IPS DF 6.9 (cell line): ENCODE results near the gene SERPIND1.

Experiments used
- DNase-seq: peaks from one replicate; pipeline ENCODE4 v3.0.0-alpha.2; 2013; ENCODE audit warnings: low read depth, low spot score
- H3K27ac ChIP-seq: one replicate; pipeline ENCODE4 v1.5.1; 2013; ENCODE audit warnings: low read length, control low read depth
- H3K27me3 ChIP-seq: 2 replicates; pipeline ENCODE4 v1.6.1; 2013; ENCODE audit warnings: mild to moderate bottlenecking, low read length; ENCODE audit not compliant: control insufficient read depth, insufficient read depth
- H3K36me3 ChIP-seq: 2 replicates; pipeline ENCODE4 v1.6.1; 2013; ENCODE audit warnings: low read length; ENCODE audit not compliant: control insufficient read depth, insufficient read depth
- H3K4me1 ChIP-seq: 2 replicates; pipeline ENCODE4 v1.6.1; 2013; ENCODE audit warnings: low read length; ENCODE audit not compliant: control insufficient read depth, insufficient read depth
- H3K4me3 ChIP-seq: 2 replicates; pipeline ENCODE4 v1.5.1; 2013; ENCODE audit warnings: mild to moderate bottlenecking, low read length
- H3K9me3 ChIP-seq: 2 replicates; pipeline ENCODE4 v1.6.1; 2013; ENCODE audit warnings: low read length, inconsistent platforms; ENCODE audit not compliant: control insufficient read depth, insufficient read depth
- WGBS: extraction: QIAGEN DNeasy Blood & Tissue Kit; methylation state at CpG from one replicate; pipeline ENCODE4 v1.1.7; 2013; ENCODE audit warnings: mixed read lengths, missing lambda C conversion rate; ENCODE audit not compliant: insufficient read length, insufficient coverage; 5-methylcytosine and 5-hydroxymethylcytosine counted together

Gene SERPIND1

GRCh38 chr22:20783844-20784723 lies 10.2 kb downstream of the SERPIND1 start:
- Histone ChIP-seq H3K27ac (no peak overlapping the region), H3K36me3 (no peaks in the 10 kb centered on the region), H3K4me3 (no peak overlapping the region), H3K4me1 (peaks cover 2% of the 10 kb centered on the region; the same call in 1 of the 2 replicates), H3K9me3 (no peaks in the 10 kb centered on the region), H3K27me3 (no peaks in the 10 kb centered on the region)
- DNase-seq, result no peak
- WGBS, result no CpG with 5 or more reads among the region's 14 CpGs

GRCh38 chr22:20785415-20785814 lies 11.5 kb downstream of the SERPIND1 start:
- no peaks in the 10 kb centered on the region for H3K27me3 ChIP-seq
- no peak for DNase-seq
- no peaks in the 10 kb centered on the region for H3K9me3 ChIP-seq
- H3K4me1 ChIP-seq, result peaks cover 2% of the 10 kb centered on the region; the same call in 1 of the 2 replicates
- H3K36me3 ChIP-seq, result no peaks in the 10 kb centered on the region
- no CpG with 5 or more reads among the region's 3 CpGs for WGBS
- no peak overlapping the region for H3K4me3 ChIP-seq
- no peak overlapping the region for H3K27ac ChIP-seq

- no peaks in the 10 kb centered on the region for H3K36me3 ChIP-seq
- H3K27me3 ChIP-seq, result no peaks in the 10 kb centered on the region
- no peak for DNase-seq
- WGBS, result no CpG with 5 or more reads among the region's 8 CpGs
- no peaks in the 10 kb centered on the region for H3K9me3 ChIP-seq
- H3K27ac ChIP-seq, result no peak overlapping the region
- H3K4me3 ChIP-seq, result no peak overlapping the region
- peaks cover 2% of the 10 kb centered on the region; the same call in 1 of the 2 replicates for H3K4me1 ChIP-seq
Observed at GRCh38 chr22:20786048-20786447, 12.1 kb downstream of the SERPIND1 start.

GRCh38 chr22:20786536-20786979 lies 12.6 kb downstream of the SERPIND1 start:
- WGBS, result no CpG with 5 or more reads among the region's 10 CpGs
- H3K36me3 ChIP-seq, result no peaks in the 10 kb centered on the region
- H3K9me3 ChIP-seq, result no peaks in the 10 kb centered on the region
- H3K27ac ChIP-seq, result no peak overlapping the region
- no peak overlapping the region for H3K4me3 ChIP-seq
- H3K4me1 ChIP-seq, result peaks cover 2% of the 10 kb centered on the region; the same call in 1 of the 2 replicates
- H3K27me3 ChIP-seq, result no peaks in the 10 kb centered on the region
- DNase-seq, result no peak

GRCh38 chr22:20787223-20787622 lies 13.3 kb downstream of the SERPIND1 start:
- Histone ChIP-seq H3K36me3 (no peaks in the 10 kb centered on the region), H3K27ac (no peak overlapping the region), H3K4me1 (peaks cover 2% of the 10 kb centered on the region; the same call in 1 of the 2 replicates), H3K4me3 (no peak overlapping the region), H3K9me3 (no peaks in the 10 kb centered on the region), H3K27me3 (no peaks in the 10 kb centered on the region)
- WGBS, result no CpG with 5 or more reads among the region's 4 CpGs
- no peak for DNase-seq

GRCh38 chr22:20787746-20788626 lies 14.1 kb downstream of the SERPIND1 start:
- no CpG with 5 or more reads among the region's 4 CpGs for WGBS
- no peaks in the 10 kb centered on the region for H3K36me3 ChIP-seq
- no peaks in the 10 kb centered on the region for H3K9me3 ChIP-seq
- H3K4me3 ChIP-seq, result no peak overlapping the region
- no peaks in the 10 kb centered on the region for H3K27me3 ChIP-seq
- no peak overlapping the region for H3K27ac ChIP-seq
- H3K4me1 ChIP-seq, result peaks cover 2% of the 10 kb centered on the region; the same call in 1 of the 2 replicates
- no peak for DNase-seq

GRCh38 chr22:20788627-20789344 lies 14.9 kb downstream of the SERPIND1 start:
- no peaks in the 10 kb centered on the region for H3K9me3 ChIP-seq
- no CpG with 5 or more reads among the region's 5 CpGs for WGBS
- H3K36me3 ChIP-seq, result no peaks in the 10 kb centered on the region
- no peak overlapping the region for H3K27ac ChIP-seq
- peaks cover 2% of the 10 kb centered on the region; the same call in 1 of the 2 replicates for H3K4me1 ChIP-seq
- H3K27me3 ChIP-seq, result no peaks in the 10 kb centered on the region
- no peak overlapping the region for H3K4me3 ChIP-seq
- DNase-seq, result no peak

- Histone ChIP-seq H3K9me3 (no peaks in the 10 kb centered on the region), H3K4me1 (no peaks in the 10 kb centered on the region), H3K4me3 (no peak overlapping the region), H3K27ac (no peak overlapping the region), H3K27me3 (no peaks in the 10 kb centered on the region), H3K36me3 (no peaks in the 10 kb centered on the region)
- WGBS, result no CpG with 5 or more reads among the region's 12 CpGs
- no peak for DNase-seq
Observed at GRCh38 chr22:20792221-20792965, 18.5 kb downstream of the SERPIND1 start.

- Histone ChIP-seq H3K9me3 (no peaks in the 10 kb centered on the region), H3K4me1 (no peaks in the 10 kb centered on the region), H3K4me3 (no peak overlapping the region), H3K27me3 (no peaks in the 10 kb centered on the region), H3K36me3 (0 out of 2 replicates have a peak, but pooled peaks cover 2% of the 10 kb centered on the region), H3K27ac (no peak overlapping the region)
- DNase-seq, result no peak
- no CpG with 5 or more reads among the region's 3 CpGs for WGBS
Observed at GRCh38 chr22:20792966-20793728, 19.2 kb downstream of the SERPIND1 start.
